ENCODE results near the gene XYLT1.

DNA sequence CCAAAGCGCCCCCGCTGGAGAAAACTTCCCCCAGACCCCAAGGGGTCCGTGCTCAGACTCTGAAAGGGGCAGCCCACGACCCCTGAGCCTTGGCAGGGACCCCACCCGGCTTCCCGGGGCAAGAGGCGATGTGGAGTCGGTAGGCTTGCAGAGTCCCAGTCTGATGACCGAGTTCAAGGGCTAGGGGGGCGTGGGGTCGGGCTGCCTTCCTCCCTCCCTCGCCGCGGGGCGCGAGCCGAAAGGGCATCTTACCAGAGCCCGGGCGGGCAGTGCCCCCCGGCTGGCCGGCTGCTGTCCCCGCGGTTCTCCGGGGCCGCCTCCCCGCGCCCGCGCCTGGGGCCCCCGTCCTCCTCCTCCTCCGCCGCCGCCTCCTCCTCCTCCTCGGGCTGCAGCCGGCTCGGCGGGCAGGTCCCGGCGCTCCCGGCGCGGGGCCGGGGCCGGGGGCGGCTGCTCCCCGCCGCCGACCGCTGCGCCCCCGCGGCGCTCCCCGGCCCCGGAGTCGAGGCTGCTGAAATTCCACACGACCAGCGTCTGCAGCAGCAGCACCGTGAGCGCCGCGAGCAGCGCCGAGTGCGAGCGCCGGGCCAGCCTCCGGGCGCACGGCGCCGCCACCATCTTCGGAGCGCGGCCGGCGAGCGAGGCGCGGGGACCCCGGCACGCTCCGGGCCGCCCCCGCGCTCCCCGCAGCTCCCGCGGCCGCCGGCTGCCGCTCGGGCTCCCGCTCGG, 415 bp downstream of the XYLT1 start:
- TF ChIP-seq HNF4A (CRISPR knock-in tag; IDR thresholded peaks at IDR 0.05), result no peak
- TF ChIP-seq POLR2AphosphoS2 (IDR thresholded peaks at IDR 0.05; ENCODE audit: low read depth, low read length), result no peak
- no peak for TF ChIP-seq SRF (IDR thresholded peaks at IDR 0.05; ENCODE audit: low read depth, low read length)
- no peak for TF ChIP-seq NFRKB (IDR thresholded peaks at IDR 0.05)
- no peak for TF ChIP-seq MYNN (CRISPR knock-in tag; IDR thresholded peaks at IDR 0.05; ENCODE audit: low read depth)
- TF ChIP-seq, protein P1, sequence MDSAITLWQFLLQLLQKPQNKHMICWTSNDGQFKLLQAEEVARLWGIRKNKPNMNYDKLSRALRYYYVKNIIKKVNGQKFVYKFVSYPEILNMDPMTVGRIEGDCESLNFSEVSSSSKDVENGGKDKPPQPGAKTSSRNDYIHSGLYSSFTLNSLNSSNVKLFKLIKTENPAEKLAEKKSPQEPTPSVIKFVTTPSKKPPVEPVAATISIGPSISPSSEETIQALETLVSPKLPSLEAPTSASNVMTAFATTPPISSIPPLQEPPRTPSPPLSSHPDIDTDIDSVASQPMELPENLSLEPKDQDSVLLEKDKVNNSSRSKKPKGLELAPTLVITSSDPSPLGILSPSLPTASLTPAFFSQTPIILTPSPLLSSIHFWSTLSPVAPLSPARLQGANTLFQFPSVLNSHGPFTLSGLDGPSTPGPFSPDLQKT (CRISPR knock-in tag; IDR thresholded peaks at IDR 0.05; ENCODE audit: borderline replicate concordance), result no peak
- TF ChIP-seq, protein P2, sequence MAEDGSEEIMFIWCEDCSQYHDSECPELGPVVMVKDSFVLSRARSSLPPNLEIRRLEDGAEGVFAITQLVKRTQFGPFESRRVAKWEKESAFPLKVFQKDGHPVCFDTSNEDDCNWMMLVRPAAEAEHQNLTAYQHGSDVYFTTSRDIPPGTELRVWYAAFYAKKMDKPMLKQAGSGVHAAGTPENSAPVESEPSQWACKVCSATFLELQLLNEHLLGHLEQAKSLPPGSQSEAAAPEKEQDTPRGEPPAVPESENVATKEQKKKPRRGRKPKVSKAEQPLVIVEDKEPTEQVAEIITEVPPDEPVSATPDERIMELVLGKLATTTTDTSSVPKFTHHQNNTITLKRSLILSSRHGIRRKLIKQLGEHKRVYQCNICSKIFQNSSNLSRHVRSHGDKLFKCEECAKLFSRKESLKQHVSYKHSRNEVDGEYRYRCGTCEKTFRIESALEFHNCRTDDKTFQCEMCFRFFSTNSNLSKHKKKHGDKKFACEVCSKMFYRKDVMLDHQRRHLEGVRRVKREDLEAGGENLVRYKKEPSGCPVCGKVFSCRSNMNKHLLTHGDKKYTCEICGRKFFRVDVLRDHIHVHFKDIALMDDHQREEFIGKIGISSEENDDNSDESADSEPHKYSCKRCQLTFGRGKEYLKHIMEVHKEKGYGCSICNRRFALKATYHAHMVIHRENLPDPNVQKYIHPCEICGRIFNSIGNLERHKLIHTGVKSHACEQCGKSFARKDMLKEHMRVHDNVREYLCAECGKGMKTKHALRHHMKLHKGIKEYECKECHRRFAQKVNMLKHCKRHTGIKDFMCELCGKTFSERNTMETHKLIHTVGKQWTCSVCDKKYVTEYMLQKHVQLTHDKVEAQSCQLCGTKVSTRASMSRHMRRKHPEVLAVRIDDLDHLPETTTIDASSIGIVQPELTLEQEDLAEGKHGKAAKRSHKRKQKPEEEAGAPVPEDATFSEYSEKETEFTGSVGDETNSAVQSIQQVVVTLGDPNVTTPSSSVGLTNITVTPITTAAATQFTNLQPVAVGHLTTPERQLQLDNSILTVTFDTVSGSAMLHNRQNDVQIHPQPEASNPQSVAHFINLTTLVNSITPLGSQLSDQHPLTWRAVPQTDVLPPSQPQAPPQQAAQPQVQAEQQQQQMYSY (CRISPR knock-in tag; IDR thresholded peaks at IDR 0.05), result no peak
- TF ChIP-seq, protein P3, sequence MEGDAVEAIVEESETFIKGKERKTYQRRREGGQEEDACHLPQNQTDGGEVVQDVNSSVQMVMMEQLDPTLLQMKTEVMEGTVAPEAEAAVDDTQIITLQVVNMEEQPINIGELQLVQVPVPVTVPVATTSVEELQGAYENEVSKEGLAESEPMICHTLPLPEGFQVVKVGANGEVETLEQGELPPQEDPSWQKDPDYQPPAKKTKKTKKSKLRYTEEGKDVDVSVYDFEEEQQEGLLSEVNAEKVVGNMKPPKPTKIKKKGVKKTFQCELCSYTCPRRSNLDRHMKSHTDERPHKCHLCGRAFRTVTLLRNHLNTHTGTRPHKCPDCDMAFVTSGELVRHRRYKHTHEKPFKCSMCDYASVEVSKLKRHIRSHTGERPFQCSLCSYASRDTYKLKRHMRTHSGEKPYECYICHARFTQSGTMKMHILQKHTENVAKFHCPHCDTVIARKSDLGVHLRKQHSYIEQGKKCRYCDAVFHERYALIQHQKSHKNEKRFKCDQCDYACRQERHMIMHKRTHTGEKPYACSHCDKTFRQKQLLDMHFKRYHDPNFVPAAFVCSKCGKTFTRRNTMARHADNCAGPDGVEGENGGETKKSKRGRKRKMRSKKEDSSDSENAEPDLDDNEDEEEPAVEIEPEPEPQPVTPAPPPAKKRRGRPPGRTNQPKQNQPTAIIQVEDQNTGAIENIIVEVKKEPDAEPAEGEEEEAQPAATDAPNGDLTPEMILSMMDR (CRISPR knock-in tag; IDR thresholded peaks at IDR 0.05), result no peak
- TF ChIP-seq, protein P4, sequence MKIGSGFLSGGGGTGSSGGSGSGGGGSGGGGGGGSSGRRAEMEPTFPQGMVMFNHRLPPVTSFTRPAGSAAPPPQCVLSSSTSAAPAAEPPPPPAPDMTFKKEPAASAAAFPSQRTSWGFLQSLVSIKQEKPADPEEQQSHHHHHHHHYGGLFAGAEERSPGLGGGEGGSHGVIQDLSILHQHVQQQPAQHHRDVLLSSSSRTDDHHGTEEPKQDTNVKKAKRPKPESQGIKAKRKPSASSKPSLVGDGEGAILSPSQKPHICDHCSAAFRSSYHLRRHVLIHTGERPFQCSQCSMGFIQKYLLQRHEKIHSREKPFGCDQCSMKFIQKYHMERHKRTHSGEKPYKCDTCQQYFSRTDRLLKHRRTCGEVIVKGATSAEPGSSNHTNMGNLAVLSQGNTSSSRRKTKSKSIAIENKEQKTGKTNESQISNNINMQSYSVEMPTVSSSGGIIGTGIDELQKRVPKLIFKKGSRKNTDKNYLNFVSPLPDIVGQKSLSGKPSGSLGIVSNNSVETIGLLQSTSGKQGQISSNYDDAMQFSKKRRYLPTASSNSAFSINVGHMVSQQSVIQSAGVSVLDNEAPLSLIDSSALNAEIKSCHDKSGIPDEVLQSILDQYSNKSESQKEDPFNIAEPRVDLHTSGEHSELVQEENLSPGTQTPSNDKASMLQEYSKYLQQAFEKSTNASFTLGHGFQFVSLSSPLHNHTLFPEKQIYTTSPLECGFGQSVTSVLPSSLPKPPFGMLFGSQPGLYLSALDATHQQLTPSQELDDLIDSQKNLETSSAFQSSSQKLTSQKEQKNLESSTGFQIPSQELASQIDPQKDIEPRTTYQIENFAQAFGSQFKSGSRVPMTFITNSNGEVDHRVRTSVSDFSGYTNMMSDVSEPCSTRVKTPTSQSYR (CRISPR knock-in tag; IDR thresholded peaks at IDR 0.05; ENCODE audit: borderline replicate concordance), result no peak

All from HepG2 (cell line).